Stimulated activated CD4-positive, alpha-beta T cell treated with anti-CD3 and anti-CD28 coated beads, Interleukin-12 subunit alpha, Interleukin-12 subunit beta, amount 100 ng/mL, for 24 hours (primary cell): ENCODE measurements around the gene ROR1.

Source experiments
- DNase-seq, 2 experiments: peaks; one replicate each; pipeline ENCODE4 v3.0.0-alpha.2; 2020; ENCODE audit warnings: low read depth in 2 of 2

Gene ROR1

GRCh38 chr1:64055310-64055709 lies 281.5 kb downstream of the ROR1 start:
- no peak for DNase-seq

GRCh38 chr1:64059556-64059955 lies 285.7 kb downstream of the ROR1 start:
- no peak for DNase-seq

- DNase-seq = no peak
These were observed 286.9 kb downstream of the ROR1 start for GRCh38 chr1:64060611-64061302.

GRCh38 chr1:64061430-64062104 lies 287.8 kb downstream of the ROR1 start:
- DNase-seq = no peak

- no peak for DNase-seq
These were observed 288.7 kb downstream of the ROR1 start for GRCh38 chr1:64062529-64062928.

DNA sequence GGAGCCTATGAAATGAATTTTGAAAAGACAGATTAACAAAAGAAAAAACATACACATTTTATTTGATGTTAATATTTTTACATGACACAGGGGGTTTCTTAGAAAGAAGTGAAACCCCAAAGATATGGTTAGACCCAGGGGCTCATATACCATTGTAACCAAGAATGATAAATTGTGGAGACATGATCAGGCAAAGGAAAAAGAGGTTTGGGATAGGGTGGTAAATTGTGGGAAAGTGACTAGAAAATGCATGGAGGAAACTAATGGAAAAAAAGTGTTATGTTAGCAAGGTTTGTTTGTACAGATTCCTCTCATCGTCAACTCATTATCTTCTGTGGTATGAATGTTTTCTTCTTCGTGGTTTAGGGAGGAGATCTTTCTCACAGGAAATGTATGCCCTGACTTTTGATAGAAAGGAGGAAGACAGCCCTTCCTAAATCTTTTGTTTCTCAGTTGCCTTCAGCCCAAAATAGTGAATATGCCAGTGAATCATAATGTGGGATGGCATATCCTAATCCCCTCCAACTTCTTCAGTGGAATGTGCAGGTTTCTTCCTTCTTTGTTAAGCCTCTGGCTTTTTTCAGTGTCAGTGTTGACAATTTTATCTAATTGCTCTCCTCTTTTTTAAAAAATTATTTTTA lies 289.2 kb downstream of the ROR1 start:
- DNase-seq = no peak

GRCh38 chr1:64065571-64065970 lies 291.8 kb downstream of the ROR1 start:
- no peak for DNase-seq

DNA sequence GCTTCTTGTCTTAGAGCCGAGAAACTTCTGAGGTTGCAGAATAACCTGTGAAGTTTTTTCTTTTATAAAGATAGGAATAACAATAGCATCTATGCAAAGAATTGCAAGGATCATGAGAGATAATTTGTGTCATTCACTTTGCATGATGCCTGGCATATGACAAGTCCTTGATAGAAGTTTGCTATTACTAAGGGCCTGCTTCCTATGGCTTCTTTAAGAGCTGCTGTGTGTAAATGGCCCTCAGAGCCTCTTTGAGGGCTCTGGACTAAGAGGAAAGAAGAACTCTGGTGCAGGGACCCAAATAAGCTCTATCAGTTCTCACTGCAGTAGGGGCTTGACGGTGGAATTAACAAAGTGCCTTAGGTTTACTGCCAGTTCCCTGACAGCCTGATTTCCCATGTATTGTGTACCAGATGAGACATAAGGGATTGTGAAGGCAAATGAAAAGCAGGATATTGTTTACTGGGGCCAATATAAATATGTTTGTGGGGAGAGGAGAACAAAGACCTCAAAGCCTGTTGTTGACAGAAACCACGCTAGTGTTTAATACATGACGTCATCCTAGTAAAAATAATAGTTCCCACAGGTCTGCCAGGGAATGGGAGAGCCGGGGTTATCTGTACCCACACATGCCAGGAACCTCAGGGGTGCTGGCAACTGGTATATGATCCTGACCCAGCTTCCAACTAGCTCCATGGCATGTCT lies 298.4 kb downstream of the ROR1 start:
- DNase-seq = no peak

DNA sequence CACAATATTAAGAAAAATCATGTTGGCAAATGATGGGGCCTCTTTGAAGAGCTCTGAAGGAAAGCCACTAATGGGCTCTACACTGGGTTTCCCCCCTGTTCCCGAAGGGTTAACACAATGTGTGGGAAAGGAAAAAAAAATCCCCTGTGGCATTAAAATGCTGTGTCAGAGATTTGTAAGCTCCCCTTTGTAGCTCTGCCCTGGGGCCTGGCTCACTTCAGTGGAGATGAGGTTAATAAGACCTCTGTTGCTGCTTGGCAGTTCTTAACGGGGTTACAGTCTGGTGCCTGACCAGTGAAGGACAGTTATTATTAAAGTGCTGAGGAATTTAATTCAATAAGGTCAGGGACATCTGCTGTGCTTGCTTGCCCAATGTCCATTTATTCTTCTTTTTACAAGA lies 299.9 kb downstream of the ROR1 start:
- DNase-seq = no peak

- no peak for DNase-seq
These were observed 300.9 kb downstream of the ROR1 start for GRCh38 chr1:64074767-64075166.

- DNase-seq = no peak
These were observed 303.6 kb downstream of the ROR1 start for GRCh38 chr1:64077281-64077940.

- DNase-seq = no peak
These were observed 307.2 kb downstream of the ROR1 start for GRCh38 chr1:64080941-64081562.

DNA sequence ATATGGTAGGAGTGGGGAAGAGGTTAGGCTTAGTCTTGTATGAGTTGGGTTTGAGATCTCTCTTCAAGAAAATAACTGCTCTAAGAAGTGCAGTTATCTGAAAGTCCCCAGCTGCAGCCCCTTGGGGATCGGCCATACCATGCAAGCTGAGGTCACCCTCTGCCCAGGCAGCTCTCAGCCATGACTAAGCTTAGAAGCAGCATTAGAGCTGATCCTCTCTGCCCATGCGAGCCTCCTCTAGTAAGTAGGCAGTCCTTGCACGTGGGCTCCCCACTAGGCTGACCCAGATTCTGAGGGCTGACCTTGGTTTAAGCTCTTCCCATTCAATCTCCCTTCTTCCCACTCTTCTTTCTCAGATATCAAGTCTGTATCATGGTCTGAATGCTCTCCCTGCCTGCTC lies 308.6 kb downstream of the ROR1 start:
- no peak for DNase-seq

DNA sequence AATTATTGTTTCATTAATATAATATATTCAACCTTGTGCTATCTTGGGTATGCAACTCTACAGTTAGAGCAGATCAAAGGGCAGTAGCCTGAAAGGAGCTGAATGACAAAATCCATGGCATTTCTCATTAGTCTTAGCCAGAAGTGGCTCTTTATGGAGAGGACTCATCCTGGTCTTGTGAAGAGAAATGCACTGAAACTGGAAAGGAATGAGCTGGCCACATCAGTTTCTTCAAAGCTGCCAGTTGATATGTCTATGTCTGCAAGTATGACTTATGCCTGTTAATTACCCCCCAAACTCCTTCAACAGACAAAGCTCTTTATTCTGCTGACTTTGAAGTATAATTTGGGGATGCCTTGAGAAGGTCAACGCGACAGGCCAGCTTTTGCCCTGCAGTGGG lies 310.6 kb downstream of the ROR1 start:
- no peak for DNase-seq

DNA sequence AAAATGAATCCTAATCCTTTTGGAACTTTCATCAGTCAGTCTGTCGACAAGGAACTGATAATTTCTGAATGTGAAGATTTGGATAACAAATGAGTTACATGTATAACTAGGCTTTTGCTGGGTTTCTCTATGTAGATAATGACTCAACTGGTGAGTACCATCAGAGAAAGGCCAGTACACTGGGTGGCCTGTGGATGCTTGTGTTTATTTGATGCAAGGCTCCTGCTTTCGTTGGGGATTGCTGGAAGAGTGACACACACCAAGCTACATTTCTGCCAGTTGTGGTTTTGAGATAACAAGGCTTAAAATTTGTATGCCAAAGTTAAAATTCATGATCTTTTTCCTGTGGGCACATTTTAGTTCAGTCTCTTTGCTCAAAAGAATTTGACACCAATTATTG lies 314.0 kb downstream of the ROR1 start:
- DNase-seq = no peak

DNA sequence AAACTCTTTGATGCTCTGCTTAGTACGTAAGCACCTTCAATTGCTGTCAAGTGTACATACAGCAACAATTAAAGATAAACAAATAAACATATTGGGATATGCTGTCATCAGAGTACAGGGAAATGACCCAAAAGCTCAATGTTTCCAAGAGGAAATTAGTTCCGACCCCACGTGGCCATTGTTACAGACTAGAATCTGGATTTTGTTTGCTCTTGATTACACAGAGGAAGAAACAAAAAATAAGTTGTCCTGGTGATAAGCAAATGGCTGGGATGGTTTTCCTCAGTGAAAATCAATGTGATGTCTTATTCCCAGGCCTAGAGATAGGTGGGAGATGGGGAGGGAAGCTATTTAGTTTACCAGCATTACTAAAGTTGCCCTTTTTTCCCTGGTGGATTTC lies 316.6 kb downstream of the ROR1 start:
- no peak for DNase-seq

DNA sequence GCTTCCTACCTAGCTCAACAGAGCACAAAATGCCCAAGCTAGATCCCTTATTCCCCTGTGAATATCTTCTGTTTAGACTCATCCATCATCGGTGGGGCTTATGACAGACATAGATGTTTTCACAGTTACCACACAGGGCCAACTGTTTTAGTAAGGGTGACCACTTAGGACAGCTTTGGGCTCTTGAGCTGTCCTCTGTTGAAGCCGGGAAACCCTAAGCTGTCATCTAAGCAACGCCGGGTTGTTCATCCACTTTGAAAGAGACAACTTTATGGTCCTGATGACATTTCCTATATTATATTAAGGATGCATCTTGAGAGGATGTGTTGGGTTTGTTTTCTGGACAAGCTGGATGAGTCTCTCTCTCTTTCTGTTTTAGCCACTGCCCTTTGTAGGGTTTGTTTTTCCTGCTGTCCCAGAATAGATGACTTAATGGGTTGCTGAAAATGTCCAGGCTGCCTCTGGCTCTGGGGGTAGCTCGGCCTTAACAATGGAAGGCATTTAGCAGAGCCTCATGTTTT lies 319.1 kb downstream of the ROR1 start:
- DNase-seq = no peak

- DNase-seq = no peak
These were observed 320.1 kb downstream of the ROR1 start for GRCh38 chr1:64093941-64094340.

DNA sequence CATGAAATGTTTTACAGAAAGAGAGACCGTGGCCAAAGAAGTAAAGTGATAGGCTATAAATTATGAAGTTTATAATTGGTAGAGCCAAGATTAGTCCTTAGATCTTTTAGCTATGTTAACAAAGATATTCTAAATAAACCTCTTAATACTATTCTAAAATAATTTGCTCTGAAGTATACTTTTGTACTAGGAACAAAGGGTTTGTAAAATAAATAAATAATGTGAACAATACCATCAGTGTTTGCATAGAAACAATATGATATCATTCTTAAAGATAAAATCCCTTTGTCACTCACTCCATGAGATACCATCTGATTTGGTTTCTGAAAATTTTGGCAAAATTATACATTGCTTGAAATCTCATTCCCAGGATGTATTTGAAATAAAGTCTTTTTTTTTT lies 322.0 kb downstream of the ROR1 start:
- no peak for DNase-seq

DNA sequence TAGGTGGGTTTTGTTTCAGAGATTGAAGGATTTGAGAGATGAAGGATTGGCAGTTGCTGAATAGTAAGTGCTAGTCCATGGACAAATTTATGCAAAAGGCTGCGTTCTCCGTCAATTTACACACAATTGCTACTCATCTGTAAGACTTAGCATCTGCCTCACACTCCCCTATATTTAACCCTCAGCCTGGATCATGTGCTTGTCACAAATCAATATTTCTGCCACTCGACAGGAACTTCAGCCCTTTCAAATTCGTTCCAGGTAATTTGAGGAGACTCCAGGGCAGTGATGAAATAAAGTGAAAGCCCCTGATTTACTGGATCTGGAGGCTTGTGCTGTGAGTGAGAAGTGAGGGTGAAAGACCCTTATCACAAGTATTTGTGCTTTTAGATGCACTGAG lies 324.0 kb downstream of the ROR1 start:
- no peak for DNase-seq

DNA sequence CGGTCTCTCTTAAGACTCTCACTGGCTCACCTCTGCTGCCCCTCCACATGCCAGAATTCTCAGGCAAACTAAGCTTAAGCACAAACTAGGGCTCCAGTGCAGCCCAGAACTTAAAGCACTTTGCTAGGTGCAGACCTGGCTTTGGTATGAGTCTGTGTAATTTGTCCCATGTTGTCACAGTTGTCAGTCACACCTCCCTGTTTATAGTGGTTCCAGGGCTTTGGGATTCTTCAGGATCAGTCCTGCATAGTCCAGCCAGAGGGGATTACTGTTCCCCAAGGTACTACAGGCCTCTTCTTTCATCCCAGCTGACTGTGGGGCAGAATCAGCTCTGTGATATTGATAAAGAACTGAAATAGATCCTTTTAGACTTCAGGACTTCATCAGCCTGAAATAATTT lies 324.6 kb downstream of the ROR1 start:
- DNase-seq = no peak
